ENCODE results near the gene PTPN11.
"Not testable (repeated sequence)": the region's sequence is repeated elsewhere in the genome, so short reads cannot be mapped to it uniquely, and the experiment has no call there.

PTPN11 gene

DNA sequence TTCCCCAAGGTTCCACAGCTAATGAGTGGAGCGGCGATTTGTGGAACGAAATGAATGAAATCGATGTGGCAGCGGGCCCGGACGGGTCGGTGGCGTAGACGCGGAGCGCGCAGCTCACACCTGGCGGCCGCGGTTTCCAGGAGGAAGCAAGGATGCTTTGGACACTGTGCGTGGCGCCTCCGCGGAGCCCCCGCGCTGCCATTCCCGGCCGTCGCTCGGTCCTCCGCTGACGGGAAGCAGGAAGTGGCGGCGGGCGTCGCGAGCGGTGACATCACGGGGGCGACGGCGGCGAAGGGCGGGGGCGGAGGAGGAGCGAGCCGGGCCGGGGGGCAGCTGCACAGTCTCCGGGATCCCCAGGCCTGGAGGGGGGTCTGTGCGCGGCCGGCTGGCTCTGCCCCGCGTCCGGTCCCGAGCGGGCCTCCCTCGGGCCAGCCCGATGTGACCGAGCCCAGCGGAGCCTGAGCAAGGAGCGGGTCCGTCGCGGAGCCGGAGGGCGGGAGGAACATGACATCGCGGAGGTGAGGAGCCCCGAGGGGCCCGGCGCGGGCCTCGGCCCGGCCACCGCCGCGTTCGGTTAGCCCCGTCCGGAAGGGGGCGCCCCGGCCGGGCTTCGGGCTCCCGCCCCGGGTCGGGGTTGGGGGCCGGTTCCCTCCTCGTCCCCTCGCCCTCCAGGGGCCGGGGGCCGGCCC, at the start of gene PTPN11:
TSS of gene PTPN11 (plus strand) at position 340 of the 689 bp plus-strand sequence. CDS start at position 505, 165 bp downstream.
- no peak for DNase-seq

DNA sequence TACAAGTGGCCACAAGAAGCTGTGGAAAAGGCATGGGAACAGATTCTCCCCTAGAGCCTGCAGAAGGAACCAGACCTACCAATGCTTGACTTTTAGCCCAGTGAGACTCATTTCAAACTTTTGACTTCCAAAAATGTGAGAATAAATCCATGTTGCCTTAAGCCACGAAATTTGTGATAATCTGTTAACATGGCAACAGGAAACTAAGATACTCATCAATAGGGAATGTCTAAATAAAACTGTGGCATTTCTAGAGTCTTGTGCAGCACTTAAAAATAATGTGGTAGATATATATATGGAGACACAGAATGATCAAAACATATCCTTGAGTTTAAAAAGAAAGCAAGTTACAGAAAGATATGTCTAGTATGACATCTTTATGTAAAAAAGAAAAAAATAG, 48.5 kb upstream of the PTPN11 start:
- DNase-seq, result no peak

DNA sequence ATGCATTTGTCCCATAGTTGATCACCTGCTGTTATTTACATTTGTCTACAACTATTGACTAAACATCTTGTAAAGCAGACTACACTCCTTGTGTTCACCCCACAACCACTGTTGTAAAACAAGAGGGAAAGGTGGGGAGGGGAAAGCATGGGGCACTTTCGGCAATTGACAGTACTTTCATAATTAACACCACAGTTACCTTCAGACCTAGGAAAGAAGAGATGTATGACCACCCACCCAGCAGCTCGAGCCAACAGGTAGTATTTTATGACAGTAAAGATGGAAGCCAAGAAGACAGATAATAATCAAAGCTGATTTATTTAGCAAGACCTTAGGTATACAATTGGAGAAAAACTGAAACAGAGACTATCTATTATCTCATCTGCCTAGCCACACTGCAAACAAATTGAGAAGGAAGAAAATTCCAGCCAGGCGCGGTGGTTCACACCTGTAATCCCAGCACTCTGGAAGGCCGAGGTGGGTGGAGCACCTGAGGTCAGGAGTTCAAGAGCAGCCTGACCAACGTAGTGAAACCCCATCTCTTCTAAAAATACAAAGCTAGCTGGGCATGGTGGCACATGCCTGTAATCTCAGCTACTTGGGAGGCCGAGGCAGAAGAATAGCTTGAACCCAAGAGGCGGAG, 47.8 kb upstream of the PTPN11 start:
- DNase-seq, result no peak

DNA sequence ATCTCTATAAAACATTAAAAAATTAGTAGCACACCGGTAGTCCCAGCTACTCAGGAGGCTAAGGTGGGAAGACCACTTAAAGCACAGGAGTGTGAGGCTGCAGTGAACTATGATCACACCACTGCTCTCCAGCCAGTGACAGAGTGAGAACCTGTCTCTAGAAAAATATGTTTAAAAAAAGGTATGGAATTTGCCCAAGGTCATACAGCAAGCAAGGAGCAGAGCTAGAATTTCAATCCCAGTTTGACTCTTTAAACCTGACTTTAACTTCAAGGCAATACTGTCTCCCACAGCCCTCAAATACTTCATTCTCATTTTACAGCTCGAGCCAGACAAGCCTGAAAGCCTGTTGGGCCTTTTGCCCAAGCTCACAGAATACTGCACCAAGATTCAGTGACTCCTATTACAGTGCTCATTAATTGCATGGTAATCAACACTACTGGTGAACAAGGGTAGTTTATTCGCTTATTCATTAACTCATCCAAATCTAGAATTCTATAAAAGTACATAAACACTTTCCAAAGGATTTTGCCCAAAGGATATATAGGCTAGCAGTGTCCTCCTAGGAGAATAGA, 44.5 kb upstream of the PTPN11 start:
- no peak for DNase-seq

DNA sequence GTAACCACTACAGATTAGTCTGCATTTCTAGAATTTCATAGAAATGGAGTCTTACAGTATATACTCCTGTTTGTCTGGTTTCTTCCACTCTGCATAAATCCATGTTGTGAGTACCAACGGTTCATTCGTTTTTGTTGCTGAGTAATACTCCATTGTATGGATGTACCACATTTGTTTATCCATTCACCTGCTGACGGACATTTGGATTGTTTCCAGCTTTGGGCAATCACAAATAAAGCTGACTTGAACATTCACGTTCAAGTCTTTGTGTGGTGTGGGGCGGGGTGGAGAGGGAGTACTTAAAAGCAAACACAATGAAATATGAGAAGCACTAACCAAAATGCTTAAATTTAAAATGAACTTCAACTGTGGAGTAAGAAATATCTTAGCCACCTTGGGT, 43.6 kb upstream of the PTPN11 start:
- no peak for DNase-seq

DNA sequence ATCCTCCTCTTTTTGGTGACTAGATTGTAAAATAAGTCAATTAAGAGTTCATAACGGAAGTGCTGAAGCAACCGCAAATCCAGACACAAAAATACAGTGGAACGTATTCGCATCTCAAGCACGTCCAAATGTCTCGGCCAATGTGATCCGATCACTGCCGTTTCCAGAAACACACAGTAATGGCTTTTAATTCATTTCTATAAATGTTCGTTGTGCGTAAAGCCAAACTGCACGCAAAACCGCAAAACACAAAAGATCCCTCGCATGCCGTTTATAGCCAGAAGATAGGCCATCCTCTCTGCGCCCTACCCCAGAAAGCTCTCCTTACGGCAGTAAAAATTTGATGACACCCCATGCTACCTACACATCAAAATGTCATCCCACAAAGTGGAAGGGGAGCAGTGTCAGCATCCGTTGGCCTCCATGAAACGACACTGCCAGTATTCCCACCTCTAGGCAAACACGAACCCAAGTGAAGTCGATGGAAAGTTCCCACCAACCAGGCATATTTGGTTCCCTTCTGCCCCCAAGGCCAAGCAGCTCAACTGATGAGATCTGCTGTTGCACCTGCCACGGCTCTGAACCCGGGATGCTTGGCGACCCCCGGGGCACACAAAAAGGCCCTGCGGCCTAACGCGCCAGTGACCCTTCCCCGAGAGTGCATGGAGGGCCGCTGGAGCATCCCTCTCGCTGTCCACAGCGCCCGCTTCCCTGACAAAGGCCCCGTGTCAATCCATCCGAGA, 37.9 kb upstream of the PTPN11 start:
- DNase-seq, result no peak

DNA sequence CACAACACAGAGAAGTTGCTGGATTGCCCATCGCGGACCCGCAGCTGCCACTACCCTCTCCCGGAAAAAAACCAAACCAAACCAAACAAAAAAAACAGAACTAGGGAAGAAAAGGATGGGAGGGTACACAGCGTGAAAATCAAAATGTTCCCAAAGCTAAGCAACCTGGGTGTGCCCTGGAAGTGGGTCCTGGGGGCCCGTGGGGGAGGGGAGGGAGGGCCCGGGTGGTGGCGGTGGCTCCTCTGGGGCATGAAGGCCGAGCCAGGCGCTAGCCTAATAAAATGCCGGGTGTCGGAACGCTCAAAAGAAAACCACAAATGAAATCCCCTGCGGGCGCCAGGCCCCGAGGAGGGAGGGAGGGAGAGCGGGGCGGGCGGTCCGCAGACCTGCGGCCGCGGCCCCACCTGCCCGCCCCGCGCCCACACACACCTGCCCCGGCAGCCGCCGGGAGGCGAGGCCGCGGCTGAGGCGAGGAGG, 37.3 kb upstream of the PTPN11 start:
- DNase-seq, result no peak

DNA sequence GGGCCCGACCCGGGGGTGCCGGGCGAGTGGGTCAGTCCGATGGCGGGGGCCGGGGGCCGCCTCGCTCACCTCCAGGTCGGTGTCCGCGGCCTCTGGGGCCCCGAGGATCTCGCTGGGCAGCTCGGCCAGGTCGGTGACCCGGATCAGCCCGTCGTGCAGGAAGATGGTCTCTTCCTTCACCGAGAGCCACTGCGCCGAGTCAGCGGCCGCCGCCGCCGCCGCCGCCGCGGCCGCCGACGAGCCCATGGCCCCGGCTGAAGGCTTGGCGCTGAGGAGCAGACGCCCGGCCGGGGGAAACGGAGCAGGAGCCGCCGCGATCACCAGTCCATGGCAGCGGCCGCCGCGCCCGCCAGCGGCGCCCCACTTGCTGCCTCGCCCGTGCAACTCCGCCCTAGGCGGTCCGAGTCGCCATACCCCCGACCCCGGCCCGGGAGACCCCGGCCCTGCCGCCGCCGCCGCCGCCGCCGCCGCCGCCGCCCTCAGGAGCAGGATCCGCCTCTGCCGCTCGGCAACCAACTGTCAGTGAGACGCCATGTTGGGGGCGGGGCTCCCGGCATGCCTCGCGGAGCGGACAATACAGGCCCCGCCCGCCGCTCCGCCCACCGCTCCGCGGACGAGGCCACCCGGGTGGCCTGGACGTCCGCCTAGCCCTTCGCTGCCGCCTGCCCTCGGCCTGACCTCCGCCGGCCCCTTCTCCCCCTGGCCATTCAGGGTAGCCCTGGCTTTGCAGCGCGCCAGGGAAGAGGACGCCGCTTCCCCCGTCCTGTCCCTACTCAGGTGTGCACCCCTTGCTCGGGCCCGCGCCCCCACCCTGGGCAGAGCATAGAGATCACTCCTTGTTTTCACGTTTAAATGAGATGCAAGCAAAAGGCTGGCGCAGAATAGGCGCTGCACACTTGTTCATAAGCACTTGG, 36.6 kb upstream of the PTPN11 start, which contains the start of gene HECTD4:
TSS of gene HECTD4 (minus strand) at position 549 of the 914 bp plus-strand sequence. CDS start at position 246, 303 bp downstream.
- DNase-seq, result peak; percentile 29

DNA sequence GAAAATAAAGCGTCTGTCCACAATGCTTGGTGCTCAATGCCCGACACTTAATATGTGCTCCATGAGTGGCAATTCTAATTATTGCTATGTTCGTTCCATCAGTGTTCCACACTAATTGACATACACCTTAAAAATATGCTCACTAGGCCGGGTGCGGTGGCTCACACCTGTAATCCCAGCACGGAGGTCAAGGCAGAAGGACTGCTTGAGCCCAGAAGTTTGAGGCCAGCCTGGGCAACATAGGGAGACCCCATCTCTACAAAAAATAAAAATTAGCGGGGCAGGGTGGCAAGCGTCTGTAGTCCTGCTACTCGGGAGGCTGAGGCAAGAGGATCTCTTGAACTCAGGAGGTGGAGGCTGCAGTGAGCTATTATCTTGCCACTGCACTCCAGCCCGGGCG, 35.9 kb upstream of the PTPN11 start:
- no peak for DNase-seq

DNA sequence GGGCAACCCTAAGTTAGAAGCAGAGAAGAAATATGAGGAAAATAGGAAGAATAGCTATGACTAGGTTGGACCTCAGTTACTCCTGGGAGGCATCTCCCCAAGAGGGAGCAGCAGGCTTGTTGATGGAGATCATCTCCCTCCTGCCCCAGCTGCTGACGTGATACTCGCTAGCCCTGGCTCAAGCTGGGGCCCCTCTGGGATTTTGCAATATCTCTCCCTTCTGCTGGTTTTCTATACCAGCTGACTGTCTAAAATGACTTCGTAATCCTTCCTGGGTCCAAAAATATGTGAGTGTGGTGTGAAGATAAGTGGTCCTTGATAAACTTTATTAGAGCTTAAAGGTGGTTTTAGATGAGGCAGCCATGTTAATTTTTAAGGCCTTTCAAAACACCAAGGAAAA, 32.0 kb upstream of the PTPN11 start:
- DNase-seq, result no peak

DNA sequence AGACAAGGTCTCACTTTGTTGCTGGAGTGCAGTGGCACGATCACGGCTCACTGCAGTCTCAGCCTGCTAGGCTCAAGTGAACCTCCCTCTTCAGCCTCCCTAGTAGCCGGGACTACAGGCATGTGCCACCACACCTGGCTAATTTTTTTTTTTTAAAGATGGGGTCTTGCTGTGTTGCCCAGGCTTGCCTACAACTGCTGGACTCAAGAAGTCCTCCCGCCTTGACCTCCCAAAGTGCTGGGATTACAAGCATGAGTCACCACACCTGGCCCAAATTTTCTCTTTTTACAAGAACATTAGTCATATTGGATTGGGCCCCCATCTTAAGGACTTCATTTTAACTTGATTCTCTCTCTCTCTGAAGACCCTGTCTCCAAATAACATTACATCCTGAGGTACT, 29.5 kb upstream of the PTPN11 start:
- DNase-seq, result no peak

DNA sequence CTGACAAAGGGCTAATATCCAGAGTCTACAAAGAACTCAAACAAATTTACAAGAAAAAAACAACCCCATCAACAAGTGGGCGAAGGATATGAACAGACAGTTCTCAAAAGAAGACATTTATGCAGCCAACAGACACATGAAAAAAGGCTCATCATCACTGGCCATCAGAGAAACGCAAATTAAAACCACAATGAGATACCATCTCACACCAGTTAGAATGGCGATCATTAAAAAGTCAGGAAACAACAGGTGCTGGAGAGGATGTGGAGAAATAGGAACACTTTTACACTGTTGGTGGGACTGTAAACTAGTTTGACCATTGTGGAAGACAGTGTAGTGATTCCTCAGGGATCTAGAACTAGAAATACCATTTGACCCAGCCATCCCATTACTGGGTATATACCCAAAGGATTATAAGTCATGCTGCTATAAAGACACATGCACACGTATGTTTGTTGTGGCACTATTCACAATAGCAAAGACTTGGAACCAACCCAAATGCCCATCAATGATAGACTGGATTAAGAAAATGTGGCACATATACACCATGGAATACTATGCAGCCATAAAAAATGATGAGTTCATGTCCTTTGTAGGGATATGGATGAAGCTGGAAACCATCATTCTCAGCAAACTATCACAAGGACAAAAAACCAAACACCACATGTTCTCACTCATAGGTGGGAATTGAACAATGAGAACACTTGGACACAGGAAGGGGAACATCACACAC, 28.7 kb upstream of the PTPN11 start:
- not testable (repeated sequence) for DNase-seq

DNA sequence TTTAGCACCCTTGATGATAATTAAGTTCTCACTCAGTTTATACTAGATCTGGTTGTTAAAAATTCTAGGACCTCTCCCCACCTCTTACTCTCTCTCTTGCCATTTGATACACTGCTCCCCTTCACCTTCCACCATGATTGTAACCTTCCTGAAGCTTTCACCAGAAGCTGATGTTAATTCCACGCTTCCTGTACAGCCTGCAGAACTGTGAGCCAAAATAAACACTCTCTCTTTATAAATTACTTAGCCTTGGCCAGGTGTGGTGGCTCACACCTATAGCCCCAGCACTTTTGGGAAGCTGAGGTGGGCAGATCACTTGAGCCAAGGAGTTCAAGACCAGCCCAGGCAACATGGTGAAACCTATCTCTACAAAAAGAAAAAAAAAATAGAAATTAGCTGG, 25.4 kb upstream of the PTPN11 start:
- no peak for DNase-seq

DNA sequence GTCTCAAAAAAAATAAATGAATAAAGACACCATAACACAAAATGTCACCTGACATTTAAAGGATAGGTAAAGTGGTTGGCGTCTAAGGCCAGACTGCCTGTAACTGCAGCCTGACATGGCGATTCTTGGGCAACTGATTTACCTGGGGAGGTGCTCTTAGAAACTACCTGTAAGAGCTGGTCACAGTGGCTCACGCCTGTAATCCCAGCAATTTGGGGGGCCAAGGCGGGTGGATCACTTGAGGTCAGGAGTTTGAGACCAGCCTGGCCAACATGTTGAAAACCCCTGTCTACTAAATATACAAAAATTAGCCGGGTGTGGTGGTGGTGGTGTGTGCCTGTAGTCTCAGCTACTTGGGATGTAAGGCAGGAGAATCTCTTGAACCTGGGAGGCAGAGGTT, 17.7 kb upstream of the PTPN11 start:
- DNase-seq, result no peak

DNA sequence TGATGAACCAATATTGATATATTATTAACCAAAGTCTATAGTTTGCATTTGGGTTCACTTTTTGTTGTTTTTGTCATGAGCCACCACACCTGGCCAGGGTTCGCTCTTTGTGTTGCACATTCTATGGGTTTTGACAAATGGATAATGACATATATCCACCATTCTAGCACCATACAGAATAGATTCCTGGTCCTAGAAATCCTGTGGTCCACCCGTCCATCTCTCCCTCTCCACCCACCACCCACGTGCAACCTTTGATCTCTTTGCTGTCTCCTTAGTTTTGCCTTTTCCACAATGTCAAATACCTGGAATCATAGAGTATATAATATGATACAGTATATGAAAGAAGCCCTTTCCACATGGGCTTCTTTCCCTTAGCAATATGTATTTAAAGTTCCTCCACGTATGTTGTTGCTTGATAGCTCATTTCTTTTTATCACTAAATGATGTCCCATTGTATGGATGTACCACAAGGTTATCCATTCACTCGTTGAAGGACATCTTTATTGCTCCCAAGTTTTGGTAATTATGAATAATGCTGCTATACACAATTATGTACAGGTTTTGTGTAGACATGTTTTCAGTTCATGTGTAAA, 16.7 kb upstream of the PTPN11 start:
- DNase-seq, result no peak

DNA sequence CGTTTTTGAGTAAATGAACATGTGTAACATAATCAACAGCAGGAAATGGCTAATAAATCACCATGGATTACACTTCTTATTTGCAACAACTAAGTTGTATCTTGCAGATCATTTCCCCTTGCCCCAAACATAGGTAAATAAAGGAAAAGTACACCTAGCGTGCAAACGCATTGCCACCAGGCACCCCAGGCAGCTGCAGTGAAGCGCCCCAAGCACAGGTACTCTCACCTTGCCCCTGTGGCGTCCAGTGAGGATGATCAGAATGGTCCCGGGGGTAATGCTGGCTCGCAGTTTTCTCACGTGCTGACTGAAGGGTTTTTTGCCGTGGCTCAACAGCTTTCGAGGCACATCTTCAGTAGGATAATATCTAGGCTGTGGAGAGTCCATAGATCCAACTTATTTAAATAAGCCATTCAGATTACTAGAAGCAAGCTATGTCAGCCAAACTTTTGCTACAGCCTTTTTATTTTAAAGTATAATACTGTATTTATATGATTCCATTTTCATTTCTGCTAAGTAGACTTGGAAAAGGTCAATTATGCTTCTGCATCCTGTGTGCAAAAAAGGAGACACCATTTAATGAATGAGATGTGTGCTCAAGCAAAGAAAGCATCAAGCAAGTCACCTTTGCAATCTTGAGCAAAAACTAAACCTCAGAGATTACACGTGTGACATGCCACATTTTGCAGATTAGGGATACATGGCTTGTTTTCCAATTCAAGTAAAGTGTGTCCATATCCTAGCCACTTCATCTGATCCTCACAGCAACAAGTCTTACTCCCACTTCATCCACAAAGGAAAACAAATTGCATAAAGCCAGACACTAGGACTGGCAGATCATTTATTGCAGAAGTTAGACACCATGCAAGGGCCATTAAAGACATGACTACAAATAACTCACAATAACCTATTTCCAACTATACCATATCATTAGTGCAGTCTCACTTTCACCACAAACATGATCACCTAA, 11.9 kb upstream of the PTPN11 start:
- DNase-seq, result no peak

DNA sequence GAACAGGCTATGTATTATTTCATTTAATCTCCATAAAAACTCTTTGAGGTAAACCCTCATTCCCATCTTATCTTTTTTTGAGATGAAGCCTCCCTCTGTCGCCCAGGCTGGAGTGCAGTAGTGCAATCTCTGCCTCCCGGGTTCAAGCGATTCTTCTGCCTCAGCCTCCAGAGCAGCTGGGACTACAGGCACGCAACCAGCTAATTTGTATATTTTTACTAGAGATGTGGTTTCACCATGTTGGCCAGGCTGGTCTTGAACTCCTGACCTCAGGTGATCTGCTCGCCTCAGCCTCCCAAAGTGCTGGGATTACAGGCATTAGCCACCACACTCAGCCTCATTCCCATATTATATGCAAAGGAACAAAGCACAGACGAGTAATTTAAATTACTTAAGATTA, 11.1 kb upstream of the PTPN11 start:
- not testable (repeated sequence) for DNase-seq

DNA sequence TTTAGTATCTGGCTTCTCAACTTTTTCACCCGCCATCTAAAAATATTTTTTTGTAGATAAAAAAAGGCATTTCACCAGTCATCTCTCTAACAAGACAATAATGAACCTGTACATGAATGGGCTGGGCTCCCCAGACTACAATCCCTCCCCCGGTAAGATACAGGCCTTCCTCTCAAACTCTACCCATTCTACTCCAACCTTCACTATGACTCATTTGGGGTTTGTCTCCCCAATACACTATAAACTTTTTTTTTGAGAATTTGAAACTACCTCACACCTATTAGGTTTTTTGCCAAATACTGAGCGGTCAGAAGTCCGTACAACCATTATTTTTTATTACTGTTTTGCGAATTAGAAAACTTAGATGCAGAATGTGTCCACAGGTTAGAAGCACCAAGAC, 10.1 kb upstream of the PTPN11 start:
- DNase-seq, result no peak

DNA sequence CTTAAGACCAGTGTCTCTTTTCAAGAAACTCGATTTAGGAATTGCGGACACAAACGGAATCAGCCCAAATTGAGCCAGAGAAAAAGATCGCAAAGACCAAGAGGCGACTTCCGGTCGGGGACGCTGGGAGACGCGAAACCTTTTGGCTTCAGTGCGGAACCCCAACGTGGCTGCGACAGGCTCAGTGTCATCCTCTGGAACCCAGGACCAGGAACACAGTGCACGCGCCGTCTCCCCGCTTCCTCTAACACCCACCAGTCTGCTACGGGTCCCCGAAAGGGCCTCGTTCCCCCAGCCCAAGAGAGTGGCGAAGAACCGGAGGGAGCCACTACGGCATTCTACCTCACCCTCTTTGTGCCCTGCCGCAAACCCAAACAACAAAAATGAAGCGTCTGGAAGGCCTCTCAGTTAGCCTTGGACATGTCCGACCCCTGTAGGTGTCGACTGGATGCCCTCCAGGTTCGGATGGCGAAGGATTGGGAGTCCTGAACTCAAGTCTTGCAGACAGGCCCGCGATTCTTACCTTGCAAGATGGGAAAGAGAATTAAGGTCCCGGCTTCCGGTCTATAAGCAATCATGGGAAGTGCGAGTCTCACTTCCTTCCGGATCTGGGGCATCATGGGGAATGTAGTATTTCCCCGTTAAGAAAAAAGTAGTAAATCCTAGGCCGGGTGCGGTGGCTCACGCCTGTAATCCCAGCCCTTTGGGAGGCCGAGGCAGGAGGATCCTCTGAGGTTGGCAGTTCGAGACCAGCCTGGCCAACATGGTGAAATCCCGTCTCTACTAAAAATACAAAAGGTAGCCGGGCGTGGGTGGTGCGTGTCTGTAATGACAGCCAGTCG, 9.5 kb upstream of the PTPN11 start, which contains the start of gene RPL6:
TSS of gene RPL6 (minus strand) at position 542 of the 842 bp plus-strand sequence. CDS start 949 bp downstream, outside the sequence.
- no peak for DNase-seq

Measured in cortex of kidney (tissue), 1 donor.